OCI-LY1 (cell line): ENCODE data around the gene TFEC.

Experiments used
- H2AFZ ChIP-seq: fragments of 200-600 bp; sonication (generic), shearing (Covaris generic); 2 replicates; pipeline ENCODE4 v1.6.0; 2014; ENCODE audit warnings: antibody characterized with exemption, mild to moderate bottlenecking, low read length
- H3F3A ChIP-seq: fragments of 200-600 bp; sonication (generic), shearing (Covaris generic); 2 replicates; pipeline ENCODE4 v1.6.0; 2014; ENCODE audit warnings: mild to moderate bottlenecking, antibody characterized with exemption, low read length, moderate library complexity; ENCODE audit not compliant: insufficient read depth
- H3K27ac ChIP-seq: fragments of 200-600 bp; sonication (generic); 2 replicates; pipeline ENCODE4 v1.5.1; 2014; ENCODE audit warnings: low read length, mixed run types, mild to moderate bottlenecking, low read depth; ENCODE audit not compliant: poor library complexity, severe bottlenecking
- H3K27me3 ChIP-seq: fragments of 200-600 bp; sonication (generic); 2 replicates; pipeline ENCODE4 v1.6.0; 2014; ENCODE audit warnings: antibody characterized with exemption, mild to moderate bottlenecking, low read length, moderate library complexity; ENCODE audit not compliant: insufficient read depth
- H3K36me3 ChIP-seq: fragments of 200-600 bp; sonication (generic); 2 replicates; pipeline ENCODE4 v1.6.1; 2014; ENCODE audit warnings: mild to moderate bottlenecking, antibody characterized with exemption, low read length, moderate library complexity, mixed read lengths; ENCODE audit not compliant: insufficient read depth
- H3K4me1 ChIP-seq: fragments of 200-600 bp; sonication (generic); 2 replicates; pipeline ENCODE4 v1.5.1; 2014; ENCODE audit warnings: mild to moderate bottlenecking, low read length, moderate library complexity; ENCODE audit not compliant: insufficient read depth, severe bottlenecking
- H3K4me2 ChIP-seq: fragments of 200-600 bp; sonication (generic), shearing (Covaris generic); 2 replicates; pipeline ENCODE4 v1.6.1; 2014; ENCODE audit warnings: low read length
- H3K4me3 ChIP-seq: fragments of 200-600 bp; sonication (generic); 2 replicates; pipeline ENCODE4 v1.5.1; 2014; ENCODE audit warnings: low read length, low read depth, mild to moderate bottlenecking, mixed read lengths; ENCODE audit not compliant: poor library complexity, severe bottlenecking
- H3K79me2 ChIP-seq: fragments of 200-600 bp; shearing (Covaris generic); 2 replicates; pipeline ENCODE4 v1.6.1; 2016; ENCODE audit warnings: mixed run types, low read length, mixed read lengths; ENCODE audit not compliant: insufficient read depth
- H3K9ac ChIP-seq: fragments of 200-600 bp; sonication (generic), shearing (Covaris generic); 2 replicates; pipeline ENCODE4 v1.6.1; 2014; ENCODE audit warnings: mild to moderate bottlenecking, low read length, mixed read lengths
- H3K9me2 ChIP-seq: fragments of 200-600 bp; sonication (generic), shearing (Covaris generic); 2 replicates; pipeline ENCODE4 v1.6.1; 2014; ENCODE audit warnings: low read depth, mild to moderate bottlenecking, low read length, mixed read lengths
- H3K9me3 ChIP-seq: fragments of 200-600 bp; shearing (Covaris generic); 2 replicates; pipeline ENCODE4 v1.6.1; 2014; ENCODE audit warnings: low read length, mixed read lengths
- H4K20me1 ChIP-seq: fragments of 200-600 bp; sonication (generic), shearing (Covaris generic); 2 replicates; pipeline ENCODE4 v1.6.0; 2016; ENCODE audit warnings: mild to moderate bottlenecking, low read length; ENCODE audit not compliant: insufficient read depth
- EZH2 ChIP-seq: fragments of 200-600 bp; sonication (generic), shearing (Covaris generic); IDR thresholded peaks from 2 replicates; pipeline ENCODE4 v1.8.0; 2017; ENCODE audit warnings: borderline replicate concordance, mixed run types, mild to moderate bottlenecking, antibody characterized with exemption, low read length, moderate library complexity, mixed read lengths
- TF ChIP-seq, protein P1 (sequence below): fragments of 200-600 bp; sonication (generic), shearing (Covaris generic); IDR thresholded peaks from 2 replicates; pipeline ENCODE4 v1.5.1; 2017; ENCODE audit warnings: mild to moderate bottlenecking, antibody characterized with exemption, low read length, moderate library complexity, mixed read lengths

TFEC gene

GRCh38 chr7:116024826-116025809, 5.4 kb downstream of the TFEC start:
- Histone ChIP-seq H3F3A (no peaks in the 10 kb centered on the region), H3K27me3 (no peaks in the 10 kb centered on the region), H3K79me2 (no peaks in the 10 kb centered on the region), H3K4me3 (no peak overlapping the region), H4K20me1 (no peaks in the 10 kb centered on the region), H3K9me3 (no peaks in the 10 kb centered on the region), H2AFZ (no peak overlapping the region), H3K36me3 (no peaks in the 10 kb centered on the region), H3K27ac (no peak overlapping the region), H3K9me2 (no peaks in the 10 kb centered on the region), H3K9ac (no peak overlapping the region), H3K4me1 (no peaks in the 10 kb centered on the region), H3K4me2 (no peak overlapping the region)
- TF ChIP-seq EZH2: no peak
- TF ChIP-seq, protein P1, sequence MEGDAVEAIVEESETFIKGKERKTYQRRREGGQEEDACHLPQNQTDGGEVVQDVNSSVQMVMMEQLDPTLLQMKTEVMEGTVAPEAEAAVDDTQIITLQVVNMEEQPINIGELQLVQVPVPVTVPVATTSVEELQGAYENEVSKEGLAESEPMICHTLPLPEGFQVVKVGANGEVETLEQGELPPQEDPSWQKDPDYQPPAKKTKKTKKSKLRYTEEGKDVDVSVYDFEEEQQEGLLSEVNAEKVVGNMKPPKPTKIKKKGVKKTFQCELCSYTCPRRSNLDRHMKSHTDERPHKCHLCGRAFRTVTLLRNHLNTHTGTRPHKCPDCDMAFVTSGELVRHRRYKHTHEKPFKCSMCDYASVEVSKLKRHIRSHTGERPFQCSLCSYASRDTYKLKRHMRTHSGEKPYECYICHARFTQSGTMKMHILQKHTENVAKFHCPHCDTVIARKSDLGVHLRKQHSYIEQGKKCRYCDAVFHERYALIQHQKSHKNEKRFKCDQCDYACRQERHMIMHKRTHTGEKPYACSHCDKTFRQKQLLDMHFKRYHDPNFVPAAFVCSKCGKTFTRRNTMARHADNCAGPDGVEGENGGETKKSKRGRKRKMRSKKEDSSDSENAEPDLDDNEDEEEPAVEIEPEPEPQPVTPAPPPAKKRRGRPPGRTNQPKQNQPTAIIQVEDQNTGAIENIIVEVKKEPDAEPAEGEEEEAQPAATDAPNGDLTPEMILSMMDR: no peak

- no peak overlapping the region for H3K9ac ChIP-seq
- no peak overlapping the region for H3K4me2 ChIP-seq
- H3K36me3 ChIP-seq: no peaks in the 10 kb centered on the region
- H3K9me2 ChIP-seq: no peaks in the 10 kb centered on the region
- TF ChIP-seq EZH2: no peak
- TF ChIP-seq, protein P1: no peak
- no peaks in the 10 kb centered on the region for H3K27me3 ChIP-seq
- H3K4me1 ChIP-seq: no peaks in the 10 kb centered on the region
- H3K27ac ChIP-seq: no peak overlapping the region
- no peak overlapping the region for H2AFZ ChIP-seq
- no peaks in the 10 kb centered on the region for H3K79me2 ChIP-seq
- H3F3A ChIP-seq: no peaks in the 10 kb centered on the region
- H3K4me3 ChIP-seq: no peak overlapping the region
- H3K9me3 ChIP-seq: no peaks in the 10 kb centered on the region
- H4K20me1 ChIP-seq: no peaks in the 10 kb centered on the region
These were observed 9.3 kb downstream of the TFEC start for GRCh38 chr7:116021237-116021636.

DNA sequence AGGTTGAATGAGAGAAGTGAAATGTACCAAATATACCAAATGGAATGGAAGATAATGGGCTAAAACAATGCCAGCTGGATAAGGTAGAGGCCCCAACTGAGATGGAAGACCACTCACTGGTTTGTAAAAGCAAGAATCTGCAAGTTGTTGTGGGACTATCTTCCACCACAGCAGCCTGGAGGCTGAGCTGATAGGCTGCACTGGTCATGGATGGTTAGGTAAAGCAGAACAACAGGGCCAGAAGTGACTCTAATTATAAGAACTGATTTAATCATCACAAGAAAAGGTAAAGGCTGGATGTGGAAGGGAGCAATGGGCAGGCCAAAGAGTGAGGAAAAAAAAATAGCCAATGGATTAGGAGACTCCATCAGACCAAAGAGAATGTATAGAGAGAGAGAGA, 11.8 kb downstream of the TFEC start:
- H3K4me2 ChIP-seq: no peak overlapping the region
- H3K4me1 ChIP-seq: no peaks in the 10 kb centered on the region
- H3K9me2 ChIP-seq: no peaks in the 10 kb centered on the region
- no peaks in the 10 kb centered on the region for H3F3A ChIP-seq
- H3K9ac ChIP-seq: no peak overlapping the region
- H3K27ac ChIP-seq: no peak overlapping the region
- no peaks in the 10 kb centered on the region for H3K36me3 ChIP-seq
- no peak overlapping the region for H2AFZ ChIP-seq
- TF ChIP-seq, protein P1: no peak
- TF ChIP-seq EZH2: no peak
- H3K9me3 ChIP-seq: no peaks in the 10 kb centered on the region
- no peak overlapping the region for H3K4me3 ChIP-seq
- H3K79me2 ChIP-seq: no peaks in the 10 kb centered on the region
- no peaks in the 10 kb centered on the region for H4K20me1 ChIP-seq
- H3K27me3 ChIP-seq: no peaks in the 10 kb centered on the region
